Endodermal cell (in vitro differentiated cells): ENCODE data around the gene SEC23A. TPM values are rescaled to one million over a fixed set of nuclear protein-coding genes. Genes with fewer than 3 reads are reported as not detected.
"Not testable (repeated sequence)": the region's sequence is repeated elsewhere in the genome, so short reads cannot be mapped to it uniquely, and the experiment has no call there.

Source experiments
- DNase-seq: peaks from one replicate; pipeline ENCODE4 v3.0.0-alpha.2; 2017
- H3K27ac ChIP-seq: 2 replicates; pipeline ENCODE4 v1.5.1; 2013; ENCODE audit warnings: mild to moderate bottlenecking, low read depth, low read length, moderate library complexity
- H3K27me3 ChIP-seq: 2 replicates; pipeline ENCODE4 v1.6.1; 2013; ENCODE audit warnings: mild to moderate bottlenecking, low read length, moderate library complexity; ENCODE audit not compliant: insufficient read depth, control insufficient read depth, poor library complexity, severe bottlenecking
- H3K36me3 ChIP-seq: 2 replicates; pipeline ENCODE4 v1.7.0; 2013; ENCODE audit warnings: mild to moderate bottlenecking, low read length, moderate library complexity; ENCODE audit not compliant: control insufficient read depth, insufficient read depth
- H3K4me1 ChIP-seq: one replicate; pipeline ENCODE4 v1.7.0; 2013; ENCODE audit warnings: low read length; ENCODE audit not compliant: control insufficient read depth, insufficient read depth
- H3K4me3 ChIP-seq: 2 replicates; pipeline ENCODE4 v1.5.1; 2013; ENCODE audit warnings: mild to moderate bottlenecking, low read length, moderate library complexity
- H3K9ac ChIP-seq: 2 replicates; pipeline ENCODE4 v1.6.1; 2013; ENCODE audit warnings: mild to moderate bottlenecking, low read length, moderate library complexity; ENCODE audit not compliant: poor library complexity, severe bottlenecking; ENCODE audit errors: extremely low read depth
- H3K9me3 ChIP-seq: 2 replicates; pipeline ENCODE4 v1.6.1; 2013; ENCODE audit warnings: mild to moderate bottlenecking, low read length, moderate library complexity; ENCODE audit not compliant: control insufficient read depth
- H3K27ac Mint-ChIP-seq: 2 replicates; pipeline ENCODE4 v1.8.0; 2020; ENCODE audit warnings: mixed read lengths
- H3K27me3 Mint-ChIP-seq: 2 replicates; pipeline ENCODE4 v1.8.0; 2021; ENCODE audit warnings: mild to moderate bottlenecking, mixed read lengths; ENCODE audit not compliant: insufficient read depth
- H3K36me3 Mint-ChIP-seq: 2 replicates; pipeline ENCODE4 v1.8.0; 2020; ENCODE audit warnings: low read depth, mixed read lengths
- H3K4me1 Mint-ChIP-seq: 2 replicates; pipeline ENCODE4 v1.8.0; 2020; ENCODE audit warnings: mixed read lengths
- H3K4me3 Mint-ChIP-seq: 2 replicates; pipeline ENCODE4 v1.8.0; 2020; ENCODE audit warnings: mild to moderate bottlenecking, moderate library complexity, mixed read lengths
- H3K9me3 Mint-ChIP-seq: 2 replicates; pipeline ENCODE4 v1.8.0; 2020; ENCODE audit warnings: mild to moderate bottlenecking, mixed read lengths
- WGBS, 2 experiments: methylation state at CpG; one replicate each; pipeline versions ENCODE4 v1.1.5 to v1.1.7; 2013; ENCODE audit warnings: missing lambda C conversion rate in 2 of 2, mixed read lengths in 1 of 2; ENCODE audit not compliant: insufficient coverage in 1 of 2, insufficient read length in 1 of 2; 5-methylcytosine and 5-hydroxymethylcytosine counted together
- total RNA-seq, 2 donors: library from RNA; stranded (reverse); fragmentation: NEBNext Ultra II Directional in 1 of 2; extraction: Animal tissue kit (Norgen Biotek cat#: 25700) in 1 of 2; gene quantifications; 2 replicates in 1 of 2; 3 replicates in 1 of 2; pipeline ENCODE4 v1.2.1, GENCODE V29; 2021
- TF ChIP-seq, protein P1 (sequence below): fragments of 200-600 bp; sonication (generic); conservative IDR thresholded peaks from 2 replicates; pipeline ENCODE4 v1.5.0; 2021; ENCODE audit warnings: antibody characterized with exemption, mild to moderate bottlenecking

SEC23A gene
- total RNA-seq, 2 donors from 2014 or later, result 58.5 to 89.7 TPM

- peaks cover 39% of the 10 kb centered on the region for H3K36me3 ChIP-seq
- H3K27me3 Mint-ChIP-seq, result peaks cover 2% of the 10 kb centered on the region
- H3K36me3 Mint-ChIP-seq, result peaks cover 72% of the 10 kb centered on the region
- peaks cover 14% of the 10 kb centered on the region for H3K9me3 ChIP-seq
- peaks cover 35% of the 10 kb centered on the region for H3K9me3 Mint-ChIP-seq
- peak overlapping the region; percentile 39 for H3K27ac Mint-ChIP-seq
- DNase-seq, result peak; percentile 45
- H3K9ac ChIP-seq, result no peak overlapping the region
- H3K27me3 ChIP-seq, result no peaks in the 10 kb centered on the region
- no peak overlapping the region for H3K27ac ChIP-seq
- H3K4me1 Mint-ChIP-seq, result no peaks in the 10 kb centered on the region
- no peak overlapping the region for H3K4me3 Mint-ChIP-seq
- TF ChIP-seq, protein P1, sequence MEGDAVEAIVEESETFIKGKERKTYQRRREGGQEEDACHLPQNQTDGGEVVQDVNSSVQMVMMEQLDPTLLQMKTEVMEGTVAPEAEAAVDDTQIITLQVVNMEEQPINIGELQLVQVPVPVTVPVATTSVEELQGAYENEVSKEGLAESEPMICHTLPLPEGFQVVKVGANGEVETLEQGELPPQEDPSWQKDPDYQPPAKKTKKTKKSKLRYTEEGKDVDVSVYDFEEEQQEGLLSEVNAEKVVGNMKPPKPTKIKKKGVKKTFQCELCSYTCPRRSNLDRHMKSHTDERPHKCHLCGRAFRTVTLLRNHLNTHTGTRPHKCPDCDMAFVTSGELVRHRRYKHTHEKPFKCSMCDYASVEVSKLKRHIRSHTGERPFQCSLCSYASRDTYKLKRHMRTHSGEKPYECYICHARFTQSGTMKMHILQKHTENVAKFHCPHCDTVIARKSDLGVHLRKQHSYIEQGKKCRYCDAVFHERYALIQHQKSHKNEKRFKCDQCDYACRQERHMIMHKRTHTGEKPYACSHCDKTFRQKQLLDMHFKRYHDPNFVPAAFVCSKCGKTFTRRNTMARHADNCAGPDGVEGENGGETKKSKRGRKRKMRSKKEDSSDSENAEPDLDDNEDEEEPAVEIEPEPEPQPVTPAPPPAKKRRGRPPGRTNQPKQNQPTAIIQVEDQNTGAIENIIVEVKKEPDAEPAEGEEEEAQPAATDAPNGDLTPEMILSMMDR, result no peak
- no peak overlapping the region for H3K4me3 ChIP-seq
- WGBS, 2 experiments, result 94 to 96% methylated on average over 3 of the region's 3 CpGs
- no peaks in the 10 kb centered on the region for H3K4me1 ChIP-seq
Observed at GRCh38 chr14:39140170-39140569, 37.1 kb upstream of the SEC23A start.

GRCh38 chr14:39138440-39138839 lies 35.4 kb upstream of the SEC23A start:
- Mint-ChIP-seq H3K4me3 (no peak overlapping the region), H3K27me3 (peaks cover 2% of the 10 kb centered on the region), H3K9me3 (peaks cover 35% of the 10 kb centered on the region), H3K36me3 (peaks cover 85% of the 10 kb centered on the region), H3K27ac (no peak overlapping the region), H3K4me1 (no peaks in the 10 kb centered on the region)
- H3K27ac ChIP-seq, result no peak overlapping the region
- TF ChIP-seq, protein P1, result no peak
- WGBS, 2 experiments, result 83 to 100% methylated on average over 1 of the region's 1 CpG
- H3K9me3 ChIP-seq, result peaks cover 14% of the 10 kb centered on the region
- H3K27me3 ChIP-seq, result no peaks in the 10 kb centered on the region
- H3K9ac ChIP-seq, result no peak overlapping the region
- H3K36me3 ChIP-seq, result peaks cover 56% of the 10 kb centered on the region
- no peaks in the 10 kb centered on the region for H3K4me1 ChIP-seq
- no peak for DNase-seq
- no peak overlapping the region for H3K4me3 ChIP-seq

DNA sequence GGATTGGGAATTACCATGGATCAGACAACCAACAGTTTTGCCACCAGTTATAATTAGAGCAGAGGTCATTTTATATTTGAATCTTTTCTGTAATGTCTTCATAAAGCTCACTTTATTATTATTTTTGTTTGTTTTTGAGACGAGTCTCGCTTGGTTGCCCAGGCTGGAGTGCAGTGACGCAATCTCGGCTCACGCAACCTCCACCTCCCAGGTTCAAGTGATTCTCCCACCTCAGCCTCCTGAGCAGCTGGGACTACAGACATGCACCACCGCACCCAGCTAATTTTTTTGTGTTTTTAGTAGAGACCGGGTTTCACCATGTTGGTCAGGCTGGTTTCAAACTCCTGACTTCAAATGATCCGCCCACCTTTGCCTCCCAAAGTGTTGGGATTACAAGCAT lies 34.8 kb upstream of the SEC23A start:
- not testable (repeated sequence) for H3K27me3 Mint-ChIP-seq, H3K4me1 Mint-ChIP-seq, H3K4me3 ChIP-seq, H3K27ac ChIP-seq, H3K27ac Mint-ChIP-seq, DNase-seq, H3K9ac ChIP-seq, H3K4me3 Mint-ChIP-seq, H3K27me3 ChIP-seq, H3K4me1 ChIP-seq
- peaks cover 30% of the 10 kb centered on the region for H3K9me3 Mint-ChIP-seq
- peaks cover 14% of the 10 kb centered on the region for H3K9me3 ChIP-seq
- peaks cover 81% of the 10 kb centered on the region for H3K36me3 Mint-ChIP-seq
- 91 to 97% methylated on average over 3 to 8 of the region's 8 CpGs for WGBS, 2 experiments
- H3K36me3 ChIP-seq, result peaks cover 59% of the 10 kb centered on the region
